Smooth muscle cell (in vitro differentiated cells): Measurements from ENCODE around the gene PPP1R18. TPM values are rescaled to one million over a fixed set of nuclear protein-coding genes. Genes with fewer than 3 reads are reported as not detected.
A peak's percentile ranks its signal among the peaks of the same experiment; 100 is the strongest.

Experiments used
- DNase-seq: peaks from one replicate; lab custom pipeline; 2025; ENCODE audit not compliant: unreplicated experiment; lab: John Stamatoyannopoulos, UW
- H2AFZ ChIP-seq: fragments of 200-600 bp; sonication (generic); 2 replicates; pipeline ENCODE4 v1.6.0; 2016; ENCODE audit warnings: antibody characterized with exemption, low read depth, mild to moderate bottlenecking
- H3F3A ChIP-seq: fragments of 200-600 bp; sonication (generic); 2 replicates; pipeline ENCODE4 v1.6.0; 2017; ENCODE audit warnings: antibody characterized with exemption, low read depth
- H3K27ac ChIP-seq: fragments of 200-600 bp; sonication (generic); 2 replicates; pipeline ENCODE4 v1.5.1; 2016; ENCODE audit warnings: low read depth, mild to moderate bottlenecking
- H3K27me3 ChIP-seq: fragments of 200-600 bp; sonication (generic); 2 replicates; pipeline ENCODE4 v1.6.1; 2016; ENCODE audit warnings: low read depth, mild to moderate bottlenecking
- H3K36me3 ChIP-seq: fragments of 200-600 bp; sonication (generic); 2 replicates; pipeline ENCODE4 v1.5.1; 2016; ENCODE audit warnings: low read depth
- H3K4me1 ChIP-seq: fragments of 200-600 bp; sonication (generic); 2 replicates; pipeline ENCODE4 v1.5.1; 2016; ENCODE audit warnings: low read depth
- H3K4me2 ChIP-seq: fragments of 200-600 bp; sonication (generic); 2 replicates; pipeline ENCODE4 v1.6.0; 2016; ENCODE audit warnings: mild to moderate bottlenecking
- H3K4me3 ChIP-seq: fragments of 200-600 bp; sonication (generic); 2 replicates; pipeline ENCODE4 v1.5.1; 2016; ENCODE audit warnings: mild to moderate bottlenecking
- H3K79me2 ChIP-seq: fragments of 200-600 bp; sonication (generic); 2 replicates; pipeline ENCODE4 v1.6.0; 2016; ENCODE audit warnings: low read depth, mild to moderate bottlenecking
- H3K9ac ChIP-seq: fragments of 200-600 bp; sonication (generic); 2 replicates; pipeline ENCODE4 v1.6.0; 2016; ENCODE audit warnings: low read depth
- H3K9me3 ChIP-seq: fragments of 200-600 bp; sonication (generic); replicated peaks from 2 replicates; pipeline ENCODE4 v1.5.1; 2016; ENCODE audit warnings: low read depth
- H4K20me1 ChIP-seq: fragments of 200-600 bp; sonication (generic); 2 replicates; pipeline ENCODE4 v1.6.0; 2016; ENCODE audit warnings: low read depth
- WGBS: methylation state at CpG from one replicate; pipeline ENCODE4 v1.1.7; 2016; ENCODE audit warnings: low lambda C conversion rate; 5-methylcytosine and 5-hydroxymethylcytosine counted together
- polyA plus RNA-seq: library from polyadenylated mRNA; unstranded; fragments of >200 nt; fragmentation: Nextera tagmentation; extraction: Ambion mirVana; gene quantifications from 2 replicates; pipeline ENCODE4 v1.2.1, GENCODE V29; 2016
- total RNA-seq: library from RNA; depleted of rRNA; stranded (reverse); fragments of >200 nt; gene quantifications from 2 replicates; pipeline ENCODE4 v1.2.3, GENCODE V29; 2014
- TF ChIP-seq, protein P1 (sequence below): fragments of 200-600 bp; sonication (generic); IDR thresholded peaks from 2 replicates; pipeline ENCODE4 v1.5.1; 2017; ENCODE audit warnings: borderline replicate concordance, mild to moderate bottlenecking, antibody characterized with exemption; ENCODE audit not compliant: insufficient read depth, poor library complexity, severe bottlenecking

The PPP1R18 gene
- total and polyA plus RNA-seq, 2 experiments from 2014 or later: 41.6 to 55.3 TPM

DNA sequence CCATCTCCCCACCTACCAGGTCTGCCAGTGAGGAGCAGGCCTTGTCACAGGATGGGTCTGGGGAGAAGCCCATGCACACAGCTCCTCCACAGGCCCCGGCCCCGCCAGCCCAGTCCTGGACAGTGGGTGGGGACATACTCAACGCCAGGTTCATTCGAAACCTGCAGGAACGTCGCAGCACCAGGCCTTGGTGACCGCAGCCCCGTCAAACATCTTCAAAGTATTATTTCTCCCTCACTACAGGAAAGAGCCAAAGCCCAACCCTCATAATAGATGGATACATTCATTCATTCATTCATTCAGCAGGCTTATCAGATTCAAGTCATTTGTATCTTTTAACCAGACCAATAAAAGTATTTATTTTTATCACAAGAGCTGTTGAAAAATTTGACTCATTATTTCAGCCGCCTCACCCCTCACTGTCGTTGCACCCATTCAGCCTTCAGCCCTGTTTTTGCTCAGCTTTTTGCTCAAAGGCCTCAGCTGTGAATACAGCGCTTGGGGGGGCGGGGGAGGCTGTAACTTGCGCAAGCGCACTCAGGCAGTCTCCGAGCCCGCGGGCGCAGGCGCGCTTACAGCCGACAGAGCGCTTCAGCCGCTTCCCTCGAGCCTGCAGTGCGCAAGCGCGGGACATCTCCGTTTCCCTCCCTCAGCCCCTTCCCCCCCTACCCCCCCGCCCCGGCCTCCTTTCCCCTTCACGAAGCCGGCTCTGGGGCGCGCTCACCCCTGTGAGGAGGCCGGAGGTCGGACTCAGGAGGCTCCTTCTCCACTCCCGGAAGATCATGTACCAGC is 39.8 kb downstream of the PPP1R18 start, which contains the start of gene C6orf136:
Gene C6orf136, plus strand, starts transcription at position 684 of the 792 bp plus-strand sequence. Its CDS starts 99 bp downstream, at position 783.
- Histone ChIP-seq H3K4me2 (peak within 1 kb of the TSS; percentile 96), H3K4me1 (peaks cover 7% of the 10 kb centered on the region), H3K27ac (peak within 1 kb of the TSS; percentile 44), H3F3A (no peaks in the 10 kb centered on the region), H3K27me3 (no peaks in the 10 kb centered on the region), H3K4me3 (peak within 1 kb of the TSS; percentile 93), H3K9me3 (no peaks in the 10 kb centered on the region), H2AFZ (peak within 1 kb of the TSS; percentile 88), H4K20me1 (no peaks in the 10 kb centered on the region), H3K9ac (peak within 1 kb of the TSS; percentile 78), H3K36me3 (peaks cover 1% of the 10 kb centered on the region), H3K79me2 (no peaks in the 10 kb centered on the region)
- DNase-seq: peak; percentile 80
- 13% methylated on average over 35 of the region's 37 CpGs for WGBS
- TF ChIP-seq, protein P1, sequence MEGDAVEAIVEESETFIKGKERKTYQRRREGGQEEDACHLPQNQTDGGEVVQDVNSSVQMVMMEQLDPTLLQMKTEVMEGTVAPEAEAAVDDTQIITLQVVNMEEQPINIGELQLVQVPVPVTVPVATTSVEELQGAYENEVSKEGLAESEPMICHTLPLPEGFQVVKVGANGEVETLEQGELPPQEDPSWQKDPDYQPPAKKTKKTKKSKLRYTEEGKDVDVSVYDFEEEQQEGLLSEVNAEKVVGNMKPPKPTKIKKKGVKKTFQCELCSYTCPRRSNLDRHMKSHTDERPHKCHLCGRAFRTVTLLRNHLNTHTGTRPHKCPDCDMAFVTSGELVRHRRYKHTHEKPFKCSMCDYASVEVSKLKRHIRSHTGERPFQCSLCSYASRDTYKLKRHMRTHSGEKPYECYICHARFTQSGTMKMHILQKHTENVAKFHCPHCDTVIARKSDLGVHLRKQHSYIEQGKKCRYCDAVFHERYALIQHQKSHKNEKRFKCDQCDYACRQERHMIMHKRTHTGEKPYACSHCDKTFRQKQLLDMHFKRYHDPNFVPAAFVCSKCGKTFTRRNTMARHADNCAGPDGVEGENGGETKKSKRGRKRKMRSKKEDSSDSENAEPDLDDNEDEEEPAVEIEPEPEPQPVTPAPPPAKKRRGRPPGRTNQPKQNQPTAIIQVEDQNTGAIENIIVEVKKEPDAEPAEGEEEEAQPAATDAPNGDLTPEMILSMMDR: no peak

DNA sequence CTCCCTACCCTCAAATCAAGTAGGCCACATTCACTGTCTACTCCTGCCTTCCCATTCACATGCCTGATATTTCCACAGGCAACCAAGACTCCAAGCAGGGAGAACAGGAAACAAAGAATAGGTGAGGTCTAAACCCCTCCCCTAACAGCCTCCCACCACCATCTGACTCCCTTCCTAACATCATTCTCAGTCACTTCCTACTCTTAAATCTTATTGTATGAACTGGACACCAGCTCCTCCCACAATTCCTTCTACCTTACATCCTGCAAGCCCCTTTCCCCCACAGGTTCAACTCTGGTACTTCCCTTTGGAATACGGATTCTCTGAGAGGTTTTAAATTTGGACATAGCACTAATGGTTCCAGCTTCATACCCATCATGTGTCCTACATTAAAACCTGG is 40.5 kb downstream of the PPP1R18 start:
- TF ChIP-seq, protein P1: no peak
- WGBS: 86% methylated on average over 1 of the region's 1 CpG
- H3K27me3 ChIP-seq: no peaks in the 10 kb centered on the region
- no peaks in the 10 kb centered on the region for H3K79me2 ChIP-seq
- no peak overlapping the region for H2AFZ ChIP-seq
- no peak for DNase-seq
- no peaks in the 10 kb centered on the region for H3K9me3 ChIP-seq
- peak overlapping the region; percentile 93 for H3K4me3 ChIP-seq
- H3K36me3 ChIP-seq: no peaks in the 10 kb centered on the region
- H3K4me1 ChIP-seq: peaks cover 7% of the 10 kb centered on the region
- no peak overlapping the region for H3K4me2 ChIP-seq
- no peaks in the 10 kb centered on the region for H3F3A ChIP-seq
- H3K27ac ChIP-seq: peak overlapping the region; percentile 44
- H3K9ac ChIP-seq: no peak overlapping the region
- H4K20me1 ChIP-seq: no peaks in the 10 kb centered on the region

DNA sequence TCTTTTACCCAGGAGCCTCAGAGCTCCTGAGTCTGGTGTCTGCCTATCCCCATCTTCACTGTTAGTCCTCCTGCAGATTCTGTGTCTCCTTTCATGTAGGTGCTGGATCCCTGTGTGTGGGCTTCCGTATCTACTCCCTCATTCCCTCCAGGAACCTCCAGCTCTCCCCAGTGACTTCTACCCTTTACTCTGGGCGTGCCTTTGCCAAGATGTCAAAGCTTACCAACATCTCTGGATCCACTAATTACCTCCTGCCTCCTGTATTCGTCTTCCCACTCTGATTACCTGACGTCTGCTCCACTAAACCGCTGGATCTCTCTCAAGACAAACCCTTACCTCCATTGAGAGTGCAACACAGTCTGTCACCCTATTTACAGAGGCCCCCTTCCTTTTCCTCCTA is 41.7 kb downstream of the PPP1R18 start:
- no peak overlapping the region for H3K4me2 ChIP-seq
- no peak overlapping the region for H2AFZ ChIP-seq
- H3K9me3 ChIP-seq: no peaks in the 10 kb centered on the region
- TF ChIP-seq, protein P1: no peak
- peaks cover 7% of the 10 kb centered on the region for H3K4me1 ChIP-seq
- no peaks in the 10 kb centered on the region for H3F3A ChIP-seq
- H3K4me3 ChIP-seq: no peak overlapping the region
- WGBS: 92% methylated on average over 5 of the region's 5 CpGs
- no peak for DNase-seq
- no peaks in the 10 kb centered on the region for H4K20me1 ChIP-seq
- no peak overlapping the region for H3K9ac ChIP-seq
- H3K79me2 ChIP-seq: no peaks in the 10 kb centered on the region
- no peaks in the 10 kb centered on the region for H3K36me3 ChIP-seq
- H3K27ac ChIP-seq: no peak overlapping the region
- H3K27me3 ChIP-seq: no peaks in the 10 kb centered on the region
